Right lobe of liver (tissue), 4 donors: Measurements from ENCODE around the gene CREBL2.

Source experiments
- POLR2A ChIP-seq: fragments of 450-650 bp; IDR thresholded peaks from one replicate; pipeline ENCODE4 v1.6.1; 2017; ENCODE audit warnings: antibody characterized with exemption, mild to moderate bottlenecking
- TF ChIP-seq, protein P1 (sequence below), 4 donors: fragments of 200-600 bp in 3 of 4; fragments of 450-650 bp in 1 of 4; IDR thresholded peaks; one replicate each; pipeline versions ENCODE4 v1.5.1 to v1.8.0; 2016 to 2022; ENCODE audit warnings: antibody characterized with exemption in 4 of 4, mild to moderate bottlenecking in 2 of 4
- donor health status: DM: no; HTN: no; CAD: no.
- donor health status: DM: no; HTN: no; CAD: no.
- donor health status: DM: no; HTN: yes; CAD: no.

DNA sequence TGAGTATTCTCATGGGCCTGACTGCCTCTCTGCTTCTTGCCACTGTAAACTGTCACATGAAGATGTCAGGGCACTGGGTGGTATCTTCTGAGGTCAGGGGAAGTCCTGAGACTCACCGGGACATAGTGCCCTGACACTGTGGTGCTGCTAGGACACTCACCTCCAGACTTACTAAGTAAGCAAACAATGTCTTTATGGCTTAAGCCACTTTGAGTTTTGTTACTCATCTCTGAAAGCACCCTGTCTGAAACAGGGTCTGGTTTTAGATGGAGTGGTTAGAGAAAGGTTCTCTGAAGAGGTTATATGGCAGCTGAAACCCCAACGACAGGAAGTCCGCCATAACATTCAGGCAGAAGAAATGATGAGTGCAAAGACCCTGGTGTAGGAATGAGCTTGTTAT lies 61.6 kb downstream of the CREBL2 start:
- TF ChIP-seq, protein P1, sequence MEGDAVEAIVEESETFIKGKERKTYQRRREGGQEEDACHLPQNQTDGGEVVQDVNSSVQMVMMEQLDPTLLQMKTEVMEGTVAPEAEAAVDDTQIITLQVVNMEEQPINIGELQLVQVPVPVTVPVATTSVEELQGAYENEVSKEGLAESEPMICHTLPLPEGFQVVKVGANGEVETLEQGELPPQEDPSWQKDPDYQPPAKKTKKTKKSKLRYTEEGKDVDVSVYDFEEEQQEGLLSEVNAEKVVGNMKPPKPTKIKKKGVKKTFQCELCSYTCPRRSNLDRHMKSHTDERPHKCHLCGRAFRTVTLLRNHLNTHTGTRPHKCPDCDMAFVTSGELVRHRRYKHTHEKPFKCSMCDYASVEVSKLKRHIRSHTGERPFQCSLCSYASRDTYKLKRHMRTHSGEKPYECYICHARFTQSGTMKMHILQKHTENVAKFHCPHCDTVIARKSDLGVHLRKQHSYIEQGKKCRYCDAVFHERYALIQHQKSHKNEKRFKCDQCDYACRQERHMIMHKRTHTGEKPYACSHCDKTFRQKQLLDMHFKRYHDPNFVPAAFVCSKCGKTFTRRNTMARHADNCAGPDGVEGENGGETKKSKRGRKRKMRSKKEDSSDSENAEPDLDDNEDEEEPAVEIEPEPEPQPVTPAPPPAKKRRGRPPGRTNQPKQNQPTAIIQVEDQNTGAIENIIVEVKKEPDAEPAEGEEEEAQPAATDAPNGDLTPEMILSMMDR (IDR thresholded peaks at IDR 0.05): no peak
- no peak for TF ChIP-seq POLR2A
